Activated effector memory CD4-positive, alpha-beta T cell treated with anti-CD3 and anti-CD28 coated beads, Interleukin-2, amount 50 U/mL, for 16 hours (primary cell): Measurements from ENCODE around the gene KDM2A.

Experiments
- DNase-seq: peaks from one replicate; pipeline ENCODE4 v3.0.0-alpha.2; 2020

Gene KDM2A

GRCh38 chr11:67287355-67288197, 168.5 kb downstream of the KDM2A start:
- DNase-seq, result no peak

- DNase-seq, result no peak
These were observed 169.1 kb downstream of the KDM2A start for GRCh38 chr11:67288198-67288451.

DNA sequence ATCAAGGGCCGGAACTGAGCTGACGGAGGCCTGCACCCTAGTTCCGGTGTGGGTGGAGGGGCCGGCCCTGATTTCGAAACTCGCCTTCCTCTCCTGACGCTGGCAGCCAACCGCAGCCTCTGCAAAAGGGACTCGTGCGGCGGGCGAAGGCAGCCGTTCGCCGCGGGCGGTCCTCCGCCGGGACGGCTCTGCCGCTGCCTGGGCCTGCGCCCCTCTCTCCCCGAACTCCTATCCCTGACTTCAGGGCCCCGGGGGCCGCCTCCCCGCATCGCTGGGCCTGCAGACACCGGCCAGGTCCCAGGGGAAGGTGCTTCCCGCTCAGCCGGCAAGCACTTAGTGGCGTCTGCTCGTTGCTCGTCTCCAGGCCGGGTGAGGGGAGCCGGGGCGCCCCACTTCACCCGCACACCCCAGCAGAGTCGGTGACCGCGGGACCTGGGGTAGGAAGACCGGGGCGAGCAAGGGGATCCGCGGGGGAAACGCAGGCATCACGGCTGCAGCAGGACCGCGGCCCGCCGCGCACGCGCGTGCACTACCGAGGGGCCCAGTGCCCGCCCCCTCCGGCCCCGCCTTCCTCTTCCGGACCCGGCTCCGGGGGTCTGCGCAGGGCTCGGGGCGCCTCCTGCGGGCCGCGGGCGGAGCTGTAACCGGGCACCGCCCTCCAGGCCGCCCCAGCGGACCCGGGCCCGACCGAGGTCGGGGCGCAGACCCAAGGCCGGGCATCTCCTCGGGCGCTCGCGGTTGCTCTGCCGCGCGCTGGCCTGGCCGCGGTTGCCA, 169.6 kb downstream of the KDM2A start:
- peak; percentile 95 for DNase-seq

DNA sequence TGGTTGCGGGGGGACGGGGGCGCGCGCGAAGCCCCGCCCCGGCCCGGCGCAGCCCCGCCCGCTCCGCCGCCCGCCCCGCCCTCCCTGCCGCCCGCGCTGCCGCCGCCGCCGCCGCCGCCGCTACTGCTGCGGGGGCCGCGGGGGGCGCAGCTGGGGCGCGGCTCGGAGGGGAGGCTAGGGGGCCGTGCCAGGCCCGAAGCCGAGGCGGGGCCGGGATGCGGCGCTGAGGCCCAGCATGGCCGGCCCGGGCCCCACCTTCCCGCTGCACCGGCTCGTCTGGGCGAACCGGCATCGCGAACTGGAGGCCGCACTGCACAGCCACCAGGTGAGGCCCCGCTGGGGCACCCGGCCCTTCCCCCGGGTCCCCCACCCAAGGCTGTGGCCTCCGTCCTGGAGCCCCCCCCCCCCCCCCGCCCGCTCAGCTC, 170.2 kb downstream of the KDM2A start, which contains the start of gene ANKRD13D:
TSS of gene ANKRD13D (plus strand) at position 78 of the 425 bp plus-strand sequence. CDS start at position 236, 158 bp downstream.
- DNase-seq, result no peak

DNA sequence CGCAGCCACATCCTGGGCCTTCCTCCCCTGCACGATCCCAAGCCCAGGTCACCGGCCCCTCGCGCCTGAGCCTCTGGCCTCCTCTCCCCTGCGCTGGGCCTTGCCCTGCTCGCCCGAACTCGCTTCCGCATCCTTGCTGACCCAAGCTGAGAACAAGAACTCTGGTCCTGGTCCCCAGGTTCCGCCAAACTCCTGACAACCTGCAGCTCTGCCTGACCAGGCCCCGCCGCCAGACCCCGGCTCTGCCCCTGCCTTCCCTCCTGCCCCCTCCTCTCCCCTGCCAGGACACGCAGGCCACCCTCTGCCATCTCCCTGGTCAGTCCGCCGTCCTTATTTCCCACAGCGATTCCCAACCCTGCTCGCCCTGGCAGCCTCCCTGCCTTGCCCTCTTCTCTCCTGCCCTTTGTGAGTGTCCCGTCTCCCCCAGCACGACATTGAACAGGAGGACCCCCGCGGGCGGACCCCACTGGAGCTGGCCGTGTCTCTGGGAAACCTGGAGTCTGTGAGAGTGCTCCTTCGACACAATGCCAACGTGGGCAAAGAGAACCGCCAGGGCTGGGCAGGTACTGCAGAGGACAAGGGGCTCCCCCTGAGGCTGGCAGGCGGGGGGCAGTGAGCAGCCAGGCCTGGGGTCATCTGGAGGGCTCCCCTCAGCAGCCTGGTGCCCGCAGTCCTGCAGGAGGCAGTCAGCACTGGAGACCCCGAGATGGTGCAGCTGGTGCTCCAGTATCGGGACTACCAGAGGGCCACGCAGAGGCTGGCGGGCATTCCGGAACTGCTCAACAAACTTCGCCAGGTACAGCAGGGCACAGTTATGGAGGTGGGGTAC, 170.8 kb downstream of the KDM2A start:
- no peak for DNase-seq

- no peak for DNase-seq
These were observed 171.7 kb downstream of the KDM2A start for GRCh38 chr11:67290801-67291200.

DNA sequence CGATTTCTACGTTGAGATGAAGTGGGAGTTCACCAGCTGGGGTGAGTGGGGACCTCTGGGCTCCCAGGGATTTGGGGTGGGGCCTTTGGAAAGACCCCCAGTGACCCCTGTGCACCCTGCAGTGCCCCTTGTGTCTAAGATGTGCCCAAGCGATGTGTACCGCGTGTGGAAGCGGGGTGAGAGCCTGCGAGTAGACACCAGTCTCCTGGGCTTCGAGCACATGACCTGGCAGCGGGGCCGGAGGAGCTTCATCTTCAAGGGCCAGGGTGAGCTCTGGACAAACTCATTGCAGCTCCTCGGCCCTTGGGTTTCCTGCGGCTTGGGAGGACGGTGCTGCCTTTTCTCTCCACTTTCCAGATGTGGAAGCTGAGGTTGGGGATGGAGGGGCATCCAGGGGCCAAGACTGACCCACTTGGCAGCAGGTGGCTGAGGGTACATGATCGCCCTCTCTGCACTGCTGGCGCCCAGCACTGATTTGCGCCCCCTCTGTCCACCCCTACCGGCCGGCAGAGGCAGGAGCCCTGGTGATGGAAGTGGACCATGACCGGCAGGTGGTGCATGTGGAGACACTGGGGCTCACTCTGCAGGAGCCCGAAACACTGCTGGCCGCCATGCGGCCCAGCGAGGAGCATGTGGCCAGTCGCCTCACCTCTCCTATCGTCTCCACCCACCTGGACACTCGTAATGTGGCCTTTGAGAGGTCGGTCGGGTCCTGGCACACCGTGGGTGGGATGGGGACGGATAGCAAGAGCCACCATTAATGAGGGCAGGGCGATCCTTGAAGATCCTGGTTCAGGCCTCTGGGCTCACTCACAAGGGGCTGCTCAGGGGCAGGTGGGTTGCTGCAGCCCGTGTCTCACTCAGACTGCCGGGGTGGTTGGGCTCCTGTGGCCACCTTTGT, 172.7 kb downstream of the KDM2A start:
- DNase-seq, result no peak

- DNase-seq, result no peak
These were observed 173.6 kb downstream of the KDM2A start for GRCh38 chr11:67292671-67293070.

DNA sequence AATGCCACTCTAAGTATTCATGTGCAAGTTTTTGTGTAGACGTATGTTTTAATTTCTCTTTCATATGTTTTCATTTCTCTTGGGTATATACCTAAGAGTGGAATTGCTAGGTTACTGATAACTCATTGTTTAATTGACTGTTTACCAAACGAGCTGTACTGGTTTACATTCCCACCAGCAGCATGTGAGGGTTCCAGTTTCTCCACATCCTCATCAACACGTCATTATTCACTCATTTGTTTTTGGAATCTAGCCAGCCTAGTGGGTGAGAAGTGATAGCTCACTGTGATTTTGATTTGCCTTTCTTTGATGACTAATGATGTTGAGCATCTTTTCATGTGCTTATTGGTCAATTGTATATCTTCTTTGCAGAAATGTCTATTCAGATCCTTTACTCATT, 174.0 kb downstream of the KDM2A start:
- no peak for DNase-seq

- DNase-seq, result no peak
These were observed 176.8 kb downstream of the KDM2A start for GRCh38 chr11:67295846-67296245.

GRCh38 chr11:67298786-67299185, 179.7 kb downstream of the KDM2A start:
- no peak for DNase-seq

GRCh38 chr11:67299471-67300191, 180.6 kb downstream of the KDM2A start:
- peak; percentile 61 for DNase-seq

- peak; percentile 49 for DNase-seq
These were observed 181.2 kb downstream of the KDM2A start for GRCh38 chr11:67300256-67300755.

DNA sequence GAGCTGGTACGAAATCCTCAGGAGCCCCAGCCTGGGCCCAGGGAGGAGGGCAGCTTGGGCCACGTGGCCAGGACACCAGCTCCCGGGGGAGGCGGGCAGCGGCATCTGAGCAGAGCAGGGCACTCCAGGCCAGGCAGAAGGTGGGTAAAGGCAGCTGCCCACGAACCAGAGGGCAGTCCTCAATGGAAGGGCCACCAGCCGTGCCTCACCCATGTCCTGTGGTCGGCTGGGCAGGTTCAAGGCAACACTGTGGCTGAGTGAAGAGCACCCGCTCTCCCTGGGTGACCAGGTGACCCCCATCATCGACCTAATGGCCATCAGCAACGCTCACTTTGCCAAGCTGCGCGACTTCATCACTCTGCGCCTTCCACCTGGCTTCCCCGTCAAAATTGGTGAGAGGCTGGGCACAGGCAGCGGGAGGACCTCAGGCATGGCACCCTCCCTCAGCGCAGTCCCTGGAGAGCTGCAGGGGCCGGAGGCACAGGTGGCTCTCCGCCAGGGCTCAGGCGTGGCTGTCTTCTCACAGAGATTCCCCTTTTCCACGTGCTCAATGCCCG, 181.8 kb downstream of the KDM2A start:
- DNase-seq, result peak; percentile 60

DNA sequence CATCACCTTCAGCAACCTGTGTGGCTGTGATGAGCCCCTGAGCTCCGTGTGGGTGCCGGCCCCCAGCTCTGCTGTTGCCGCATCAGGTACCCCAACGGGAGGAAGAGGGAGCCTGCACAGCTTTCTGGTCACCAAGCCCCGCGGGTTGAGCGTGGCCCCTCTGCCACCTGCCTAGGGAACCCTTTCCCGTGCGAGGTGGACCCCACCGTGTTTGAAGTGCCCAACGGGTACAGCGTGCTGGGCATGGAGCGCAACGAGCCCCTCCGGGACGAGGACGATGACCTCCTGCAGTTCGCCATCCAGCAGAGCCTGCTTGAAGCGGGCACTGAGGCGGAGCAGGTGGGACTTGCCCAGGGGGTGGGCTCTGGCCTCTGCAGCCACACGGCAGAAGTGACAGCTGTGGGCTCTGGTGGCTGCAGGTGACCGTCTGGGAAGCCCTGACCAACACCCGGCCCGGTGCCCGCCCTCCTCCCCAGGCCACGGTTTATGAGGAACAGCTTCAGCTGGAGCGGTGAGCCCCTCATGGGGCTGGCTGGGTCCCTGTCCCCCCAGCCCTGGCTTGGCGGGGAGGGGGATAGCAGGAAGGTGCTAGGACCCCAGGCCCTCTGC, 182.4 kb downstream of the KDM2A start:
- DNase-seq, result peak; percentile 61

DNA sequence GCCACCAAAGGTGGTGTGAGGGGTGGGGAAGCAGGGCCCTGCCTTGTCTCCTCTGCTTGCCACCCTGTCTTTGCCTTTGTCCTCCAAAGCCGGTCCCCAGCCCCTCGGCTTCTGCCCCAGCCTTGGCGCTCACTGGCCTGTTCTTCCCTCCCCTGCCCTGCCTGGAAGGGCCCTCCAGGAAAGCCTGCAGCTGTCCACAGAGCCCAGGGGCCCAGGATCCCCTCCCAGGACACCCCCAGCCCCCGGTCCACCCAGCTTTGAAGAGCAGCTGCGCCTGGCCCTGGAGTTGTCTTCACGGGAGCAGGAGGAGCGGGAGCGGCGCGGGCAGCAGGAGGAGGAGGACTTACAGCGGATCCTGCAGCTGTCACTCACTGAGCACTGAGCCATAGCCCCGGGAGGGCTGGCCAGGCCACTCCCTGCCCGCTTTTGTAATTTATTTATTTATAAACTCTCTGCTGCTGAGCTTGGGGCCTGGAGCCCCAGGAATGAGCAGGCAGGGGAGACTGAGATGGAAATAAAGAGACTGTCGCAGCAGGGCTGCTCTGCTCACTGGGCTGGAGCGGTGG, 183.0 kb downstream of the KDM2A start:
- DNase-seq, result peak; percentile 55

GRCh38 chr11:67302571-67303131, 183.6 kb downstream of the KDM2A start:
- DNase-seq, result peak; percentile 64

- peak; percentile 85 for DNase-seq
These were observed 184.2 kb downstream of the KDM2A start, which contains the start of gene SSH3 for GRCh38 chr11:67303132-67303834. TSS of gene SSH3 (plus strand) at chr11:67303530. CDS start at chr11:67303626, 96 bp downstream.

- DNase-seq, result peak; percentile 74
These were observed 184.9 kb downstream of the KDM2A start for GRCh38 chr11:67303835-67304411.
